DMS153 (cell line): ENCODE results near the gene PLG.
"Not testable (repeated sequence)": the region's sequence is repeated elsewhere in the genome, so short reads cannot be mapped to it uniquely, and the experiment has no call there.

Experiments
- DNase-seq: peaks from one replicate; lab custom pipeline; 2025; lab: John Stamatoyannopoulos, UW

PLG gene

GRCh38 chr6:160704688-160705087, 2.6 kb downstream of the PLG start:
- not testable (repeated sequence) for DNase-seq

- not testable (repeated sequence) for DNase-seq
These were observed 6.9 kb downstream of the PLG start for GRCh38 chr6:160708993-160709392.

DNA sequence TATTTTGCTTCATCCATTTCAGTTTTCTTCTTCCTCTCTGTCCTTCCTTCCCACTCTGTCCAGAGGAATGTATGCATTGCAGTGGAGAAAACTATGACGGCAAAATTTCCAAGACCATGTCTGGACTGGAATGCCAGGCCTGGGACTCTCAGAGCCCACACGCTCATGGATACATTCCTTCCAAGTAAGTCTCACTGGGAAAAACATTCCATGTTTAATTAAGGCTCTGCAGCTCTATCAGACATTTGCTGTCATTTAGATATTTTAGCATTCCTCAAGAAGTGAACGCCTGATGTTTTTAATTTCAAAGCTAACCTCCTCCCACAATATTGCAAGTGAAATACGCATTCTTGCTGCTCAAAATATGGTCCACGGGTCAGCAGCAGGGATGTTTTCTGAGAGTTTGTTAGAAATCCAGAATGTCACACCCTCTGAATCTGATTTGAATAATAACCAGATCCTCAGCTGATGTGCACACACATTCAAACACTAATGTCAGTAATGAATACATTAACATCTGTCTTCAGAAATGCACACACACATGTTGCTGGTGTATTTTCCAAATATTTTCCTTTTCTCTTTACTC, 12.8 kb downstream of the PLG start:
- DNase-seq, result no peak

- DNase-seq, result no peak
These were observed 28.9 kb downstream of the PLG start for GRCh38 chr6:160730911-160731310.

DNA sequence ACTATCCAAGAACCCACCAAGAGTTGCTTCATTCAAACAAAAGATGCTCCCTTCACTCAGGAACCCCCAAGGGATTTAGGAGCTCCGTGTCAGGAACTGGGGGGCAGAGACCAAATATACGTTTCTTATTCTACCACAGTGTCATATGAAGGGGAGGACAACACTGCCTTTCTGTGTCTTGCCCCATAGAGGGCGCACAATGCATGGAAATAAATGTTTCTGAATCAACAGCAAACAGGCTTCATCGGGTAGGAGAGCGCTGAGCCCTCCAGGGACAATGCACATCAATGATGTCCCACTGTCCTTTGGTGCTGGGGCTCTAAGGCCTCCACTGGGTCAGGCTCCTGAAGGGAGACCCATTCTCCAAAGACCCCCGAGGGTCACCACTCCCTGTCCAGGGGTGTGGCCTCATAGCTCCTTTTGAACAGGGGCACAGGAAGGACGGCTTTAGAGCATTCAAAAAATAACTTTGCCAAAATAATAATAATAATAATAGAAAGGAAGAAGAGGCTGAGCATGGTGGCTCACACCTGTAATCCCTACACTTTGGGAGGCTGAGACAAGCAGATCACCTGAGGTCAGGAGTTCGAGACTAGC, 31.1 kb downstream of the PLG start:
- no peak for DNase-seq

GRCh38 chr6:160734627-160735026, 32.6 kb downstream of the PLG start:
- DNase-seq, result no peak

- no peak for DNase-seq
These were observed 33.5 kb downstream of the PLG start for GRCh38 chr6:160735523-160735922.

DNA sequence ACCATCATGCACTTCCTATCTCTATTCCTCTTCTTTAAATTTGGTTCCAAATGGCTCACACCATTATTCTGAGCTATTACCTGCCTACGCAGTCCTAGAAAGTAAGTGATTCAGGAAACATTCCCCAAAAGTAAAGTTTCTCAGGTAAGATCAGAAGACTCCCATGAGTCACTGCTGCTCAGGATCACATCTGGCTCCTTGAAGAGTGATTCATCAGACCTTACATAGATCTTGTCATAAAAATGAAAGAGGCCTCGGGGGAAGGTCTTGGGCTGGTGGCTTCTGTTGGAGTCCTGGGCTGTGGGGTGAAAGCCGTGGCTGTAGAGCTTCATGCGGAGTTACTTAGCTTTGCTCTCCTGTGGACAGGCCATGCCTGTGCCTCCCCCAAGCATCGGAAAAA, 35.9 kb downstream of the PLG start:
- DNase-seq, result no peak

DNA sequence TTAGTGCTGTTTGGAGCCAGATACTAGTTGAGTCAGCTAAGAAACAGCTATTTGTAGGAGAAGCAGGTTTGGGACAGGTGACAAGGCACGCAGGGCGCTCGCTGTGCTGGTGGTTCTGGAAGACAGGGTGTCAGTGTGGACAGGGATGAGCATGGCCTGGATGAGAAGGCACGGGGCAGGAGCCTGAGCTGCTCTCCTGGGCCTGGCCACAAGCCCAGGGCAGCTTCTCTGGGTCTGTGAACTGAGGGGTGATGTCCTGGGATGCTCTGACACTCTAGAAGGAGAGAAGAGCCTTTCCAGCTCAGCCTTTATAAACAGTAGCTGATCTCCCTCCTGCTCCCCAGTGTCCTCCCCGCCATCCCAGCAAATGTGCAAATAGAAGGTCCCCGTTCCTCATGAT, 37.9 kb downstream of the PLG start:
- no peak for DNase-seq

DNA sequence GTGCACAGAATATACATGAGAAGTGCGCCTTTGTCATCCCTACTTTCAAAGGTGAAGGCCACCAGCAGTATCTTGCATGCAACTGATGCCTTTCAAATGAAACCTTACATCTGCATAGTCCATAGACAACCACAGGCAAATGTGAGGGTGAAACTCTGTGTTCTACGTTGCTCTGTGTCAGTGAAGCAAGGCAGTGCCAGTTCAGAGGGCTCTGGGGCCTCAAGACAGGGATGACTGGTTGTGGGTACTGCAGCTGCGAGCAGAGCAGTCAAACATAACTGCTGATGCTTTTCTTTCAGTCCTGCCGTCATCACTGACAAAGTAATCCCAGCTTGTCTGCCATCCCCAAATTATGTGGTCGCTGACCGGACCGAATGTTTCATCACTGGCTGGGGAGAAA, 39.0 kb downstream of the PLG start:
- DNase-seq, result not testable (repeated sequence)

- DNase-seq, result no peak
These were observed 40.0 kb downstream of the PLG start for GRCh38 chr6:160742090-160742489.

GRCh38 chr6:160750276-160750689, 48.2 kb downstream of the PLG start:
- no peak for DNase-seq

DNA sequence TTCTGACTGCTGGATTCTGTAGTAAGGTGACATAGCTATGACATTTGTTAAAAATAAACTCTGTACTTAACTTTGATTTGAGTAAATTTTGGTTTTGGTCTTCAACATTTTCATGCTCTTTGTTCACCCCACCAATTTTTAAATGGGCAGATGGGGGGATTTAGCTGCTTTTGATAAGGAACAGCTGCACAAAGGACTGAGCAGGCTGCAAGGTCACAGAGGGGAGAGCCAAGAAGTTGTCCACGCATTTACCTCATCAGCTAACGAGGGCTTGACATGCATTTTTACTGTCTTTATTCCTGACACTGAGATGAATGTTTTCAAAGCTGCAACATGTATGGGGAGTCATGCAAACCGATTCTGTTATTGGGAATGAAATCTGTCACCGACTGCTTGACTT, 51.2 kb downstream of the PLG start:
- DNase-seq, result not testable (repeated sequence)

- no peak for DNase-seq
These were observed 53.1 kb downstream of the PLG start for GRCh38 chr6:160755165-160755564.

DNA sequence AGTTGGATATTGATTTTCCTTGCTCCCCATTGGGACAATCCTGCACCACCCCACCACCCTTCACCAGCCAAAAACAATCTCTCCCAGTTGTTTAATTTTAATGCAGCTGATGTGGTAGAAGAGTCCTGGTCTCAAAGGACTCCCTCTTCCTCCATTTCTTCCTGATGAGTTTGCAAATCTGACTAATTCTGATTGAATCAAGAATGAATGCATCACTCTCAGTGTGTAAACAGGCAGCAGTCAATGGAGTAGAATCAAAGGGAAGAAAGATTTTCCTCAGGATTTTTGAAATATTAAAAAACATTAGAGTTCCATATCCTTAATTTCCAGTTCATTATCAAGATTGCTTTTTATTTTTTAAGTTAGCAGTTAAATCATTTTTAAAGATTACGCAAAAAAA, 54.0 kb downstream of the PLG start:
- no peak for DNase-seq

GRCh38 chr6:160756871-160757270, 54.8 kb downstream of the PLG start:
- no peak for DNase-seq

- DNase-seq, result no peak
These were observed 62.8 kb downstream of the PLG start for GRCh38 chr6:160764847-160765246.

DNA sequence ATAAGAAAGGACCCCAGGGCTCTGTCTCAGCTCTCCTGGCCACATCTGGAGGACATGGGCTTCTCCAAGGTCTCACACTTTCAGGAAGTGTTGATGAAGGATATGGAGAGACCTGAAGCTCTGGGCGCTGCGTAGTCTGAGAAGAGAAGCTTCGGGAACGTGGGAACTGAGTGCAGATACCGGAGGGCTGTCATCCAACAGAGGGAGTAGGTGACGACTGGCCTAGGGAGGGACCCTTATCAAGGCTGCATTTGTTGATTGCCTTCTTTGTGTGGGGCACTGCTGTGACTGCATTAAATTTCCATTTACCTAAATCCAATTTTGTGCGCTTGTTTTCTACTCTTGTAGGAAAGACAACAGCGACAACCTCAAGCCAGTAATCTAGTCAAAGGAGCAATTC, 63.4 kb downstream of the PLG start:
- DNase-seq, result no peak

GRCh38 chr6:160766657-160766988, 64.6 kb downstream of the PLG start:
- no peak for DNase-seq

- DNase-seq, result no peak
These were observed 65.1 kb downstream of the PLG start for GRCh38 chr6:160766989-160767646.

DNA sequence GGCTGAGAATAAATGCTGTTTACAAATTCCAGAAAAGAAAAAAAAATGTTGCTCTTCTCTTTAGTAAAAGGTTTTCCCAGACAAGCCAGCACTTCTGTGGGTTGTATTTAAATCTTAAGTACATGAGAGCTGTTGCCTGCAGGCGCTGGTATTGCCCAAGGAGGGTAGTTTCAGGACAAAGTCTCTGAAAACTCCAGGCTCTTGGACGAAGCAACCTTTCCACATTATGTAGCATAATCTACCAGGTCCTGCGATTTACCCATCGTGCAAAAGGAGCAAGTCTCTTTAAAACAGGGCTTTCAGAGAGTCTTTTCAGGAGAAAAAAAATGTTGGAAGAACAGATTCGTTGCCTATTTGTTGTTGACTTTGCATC, 65.6 kb downstream of the PLG start:
- DNase-seq, result no peak

GRCh38 chr6:160768101-160768500, 66.1 kb downstream of the PLG start:
- DNase-seq, result no peak

DNA sequence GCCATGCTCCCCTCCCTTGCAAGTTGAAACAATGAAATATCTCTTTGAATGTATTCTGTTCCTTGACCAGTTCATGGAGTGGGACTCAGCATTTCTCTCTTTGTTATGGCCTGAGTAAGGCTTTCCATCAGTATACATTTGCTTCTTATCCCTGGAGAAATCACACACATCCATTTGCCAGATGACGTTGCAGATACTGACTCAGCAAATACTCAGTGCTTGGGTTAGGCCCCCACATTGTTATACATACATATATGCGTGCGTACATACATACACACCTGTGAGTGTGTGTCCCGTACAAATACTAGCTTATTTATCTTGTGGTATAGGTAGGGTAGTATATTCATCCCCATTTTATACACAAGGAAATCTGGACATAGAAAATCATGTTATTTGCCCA, 72.4 kb downstream of the PLG start:
- DNase-seq, result no peak
